Fibroblast of pulmonary artery (primary cell): Measurements from ENCODE around the gene LINGO3.

ENCODE experiments used
- DNase-seq: peaks from one replicate; pipeline ENCODE4 v3.0.0-alpha.2; 2010; ENCODE audit warnings: low read depth
- H3K4me3 ChIP-seq: replicated peaks from 2 replicates; pipeline ENCODE4 v1.5.1; 2011; ENCODE audit warnings: low read depth, mild to moderate bottlenecking, control low read depth, low read length, moderate library complexity
- CTCF ChIP-seq: IDR thresholded peaks from 2 replicates; pipeline ENCODE4 v1.5.1; 2011; ENCODE audit warnings: mild to moderate bottlenecking, control low read depth, low read length, inconsistent platforms; ENCODE audit errors: missing control alignments

Gene LINGO3

DNA sequence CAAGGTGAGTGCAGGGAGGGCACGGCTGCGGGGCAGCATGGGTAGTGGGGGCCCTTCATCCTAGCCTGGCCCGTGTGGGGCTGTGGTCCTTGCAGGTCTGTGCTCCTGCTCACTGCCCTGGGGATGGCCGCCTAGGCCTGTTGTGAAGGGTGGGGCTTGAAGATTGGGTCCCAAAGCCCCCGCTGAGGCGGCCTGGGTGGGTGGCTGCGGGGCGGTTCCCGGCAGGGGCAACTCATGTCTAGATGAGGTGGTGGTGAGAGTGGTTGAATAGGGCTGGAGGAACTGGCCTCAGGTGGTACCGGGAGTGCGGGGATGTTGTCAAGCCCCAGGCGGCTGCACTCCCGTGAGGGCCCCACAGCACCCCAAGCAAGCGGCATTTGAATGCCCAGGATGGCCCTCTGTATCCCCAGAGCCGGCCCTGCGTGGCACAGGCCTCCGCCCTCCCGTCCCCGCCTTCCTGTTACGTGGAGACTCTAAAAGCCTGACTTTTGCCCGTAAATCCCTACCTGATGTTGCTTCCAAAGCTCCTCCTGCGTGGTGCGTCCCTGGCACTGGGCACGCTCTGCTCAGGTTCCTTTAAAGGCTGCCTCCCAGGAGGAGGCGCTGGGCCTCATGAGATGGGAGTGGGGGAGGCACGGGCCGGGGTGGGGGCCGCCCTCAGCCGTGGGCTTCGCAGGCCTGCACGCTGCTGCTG lies 35.5 kb upstream of the LINGO3 start:
- TF ChIP-seq CTCF = no peak
- no peak for DNase-seq
- no peak overlapping the region for H3K4me3 ChIP-seq

- TF ChIP-seq CTCF = no peak
- H3K4me3 ChIP-seq = no peak overlapping the region
- DNase-seq = no peak
Measured at GRCh38 chr19:2342656-2343288, 34.8 kb upstream of the LINGO3 start.

GRCh38 chr19:2341982-2342381 lies 34.0 kb upstream of the LINGO3 start:
- TF ChIP-seq CTCF = no peak
- H3K4me3 ChIP-seq = no peak overlapping the region
- no peak for DNase-seq

GRCh38 chr19:2341244-2341751 lies 33.3 kb upstream of the LINGO3 start:
- H3K4me3 ChIP-seq = no peak overlapping the region
- TF ChIP-seq CTCF = no peak
- DNase-seq = no peak

DNA sequence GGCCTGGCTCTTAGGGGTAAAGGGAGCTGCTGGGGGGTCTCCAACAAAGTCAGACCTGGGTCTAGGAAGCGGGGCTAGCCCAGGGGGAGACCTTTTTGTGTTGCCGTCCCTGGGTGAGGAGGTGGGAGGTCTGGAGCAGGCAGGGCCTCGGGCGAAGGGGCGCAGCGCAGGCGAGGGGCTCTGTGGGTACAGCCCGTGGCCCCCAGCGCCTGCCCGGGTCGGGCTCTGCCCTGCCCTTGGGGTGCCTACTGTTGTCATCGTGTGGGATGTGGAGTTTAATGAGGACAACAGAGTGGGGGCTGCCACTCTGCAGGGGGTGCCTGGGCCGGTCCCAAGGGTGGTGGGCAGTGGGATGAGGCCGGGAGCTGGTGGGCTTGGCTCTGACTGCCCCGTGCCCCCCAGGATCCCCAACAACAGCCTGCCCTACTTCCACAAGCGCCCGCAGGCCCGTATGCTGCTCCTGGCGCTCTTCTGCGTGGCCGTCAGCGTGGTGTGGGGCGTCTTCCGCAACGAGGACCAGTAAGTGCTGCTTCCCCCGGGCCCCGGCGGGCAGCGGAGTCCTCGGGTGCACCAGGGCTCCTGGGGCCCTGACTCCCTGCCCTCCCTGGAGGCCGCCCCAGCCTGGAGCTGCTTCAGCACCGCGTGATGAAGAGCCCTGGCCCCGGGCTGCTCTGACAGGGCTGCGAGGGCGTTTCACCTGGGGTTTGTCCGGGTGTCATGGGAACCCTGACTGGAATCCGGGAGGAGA lies 32.7 kb upstream of the LINGO3 start:
- H3K4me3 ChIP-seq = no peak overlapping the region
- no peak for DNase-seq
- TF ChIP-seq CTCF = no peak

- no peak overlapping the region for H3K4me3 ChIP-seq
- no peak for DNase-seq
- no peak for TF ChIP-seq CTCF
Measured at GRCh38 chr19:2339644-2340310, 31.8 kb upstream of the LINGO3 start.
